ENCODE results near the gene TTC32. TPM values are rescaled to one million over a fixed set of nuclear protein-coding genes. Genes with fewer than 3 reads are reported as not detected.

TTC32 gene
- polyA plus RNA-seq, 12 donors = 12.7 to 23.2 (median 18.9) TPM; not detected in 2

DNA sequence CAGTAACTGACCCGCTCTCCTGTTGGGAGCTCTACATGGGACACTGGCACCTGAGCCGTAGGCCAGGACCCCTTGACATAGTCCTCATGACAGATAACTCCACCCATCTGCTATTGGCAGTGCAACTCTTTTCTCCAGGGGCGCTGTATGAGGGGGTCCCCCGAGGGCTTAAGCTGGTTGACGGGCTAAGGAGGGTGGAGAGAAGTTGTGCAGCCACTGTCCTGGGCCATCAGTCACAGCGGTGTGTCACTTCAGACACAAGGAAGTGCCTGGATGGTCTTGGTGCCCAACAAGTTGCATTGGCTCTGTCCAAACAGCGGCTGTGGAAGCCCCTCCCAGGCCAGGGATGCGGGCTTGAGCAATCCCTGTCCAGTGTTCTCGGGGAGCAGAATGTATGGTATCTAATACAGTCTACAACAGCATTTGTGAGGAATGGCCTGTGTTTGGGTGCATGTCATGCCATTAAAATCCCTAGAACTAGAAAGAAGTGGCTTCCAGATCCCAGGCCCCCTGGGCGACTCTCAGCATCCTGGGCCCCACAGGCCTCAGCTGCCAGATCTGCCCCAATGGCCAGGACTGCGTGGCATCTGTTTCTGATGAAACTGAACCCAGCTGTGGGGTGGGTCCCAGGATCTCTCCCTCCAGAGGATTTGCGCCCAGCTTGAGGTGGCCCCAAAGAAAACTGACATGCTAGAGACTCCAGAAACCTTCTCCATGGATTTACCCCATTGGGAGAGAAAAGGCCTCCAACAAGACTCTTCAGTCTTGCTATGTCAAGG lies 23.3 kb downstream of the TTC32 start:
- DNase-seq = no peak

GRCh38 chr2:19876751-19877150 lies 25.0 kb downstream of the TTC32 start:
- no peak for DNase-seq

DNA sequence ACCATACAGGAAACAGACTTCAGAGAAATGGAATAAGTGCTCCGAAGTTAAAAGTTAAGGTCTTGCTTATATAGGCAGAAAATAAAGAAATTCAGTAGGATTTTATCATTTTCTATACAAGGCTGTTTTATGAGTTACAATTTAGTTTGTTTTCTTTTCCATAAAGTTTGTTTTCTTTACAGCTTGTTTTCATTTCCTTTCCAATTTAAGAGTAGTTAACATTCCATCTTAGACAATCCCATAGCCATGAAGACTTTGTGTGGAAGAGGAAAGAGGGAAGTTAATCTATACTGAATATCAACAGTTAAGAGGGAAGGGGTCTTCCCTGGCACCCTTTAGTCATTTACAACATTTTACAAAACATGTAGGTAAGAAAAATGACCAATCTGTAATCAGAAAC lies 26.5 kb downstream of the TTC32 start:
- no peak for DNase-seq

GRCh38 chr2:19874726-19875125 lies 27.1 kb downstream of the TTC32 start:
- no peak for DNase-seq

DNA sequence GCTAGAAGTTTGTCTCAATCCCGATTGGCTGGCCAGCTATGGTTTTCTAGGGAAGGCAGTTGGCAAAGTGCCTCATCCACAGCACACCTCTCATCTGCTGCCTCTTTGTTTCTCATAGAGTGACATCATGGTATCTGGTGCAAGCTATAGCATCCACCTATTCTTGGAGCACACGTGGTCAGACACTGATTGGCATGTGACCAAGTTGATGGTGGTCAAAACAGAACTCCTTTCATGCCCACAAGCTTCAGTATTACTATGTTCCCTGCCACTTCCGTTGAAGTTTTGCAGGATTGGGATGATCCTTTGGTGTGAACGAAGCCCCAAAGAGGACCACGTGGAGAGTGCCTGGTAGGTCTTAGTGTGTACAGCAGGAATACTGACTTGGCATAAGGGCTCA lies 28.8 kb downstream of the TTC32 start:
- no peak for DNase-seq

DNA sequence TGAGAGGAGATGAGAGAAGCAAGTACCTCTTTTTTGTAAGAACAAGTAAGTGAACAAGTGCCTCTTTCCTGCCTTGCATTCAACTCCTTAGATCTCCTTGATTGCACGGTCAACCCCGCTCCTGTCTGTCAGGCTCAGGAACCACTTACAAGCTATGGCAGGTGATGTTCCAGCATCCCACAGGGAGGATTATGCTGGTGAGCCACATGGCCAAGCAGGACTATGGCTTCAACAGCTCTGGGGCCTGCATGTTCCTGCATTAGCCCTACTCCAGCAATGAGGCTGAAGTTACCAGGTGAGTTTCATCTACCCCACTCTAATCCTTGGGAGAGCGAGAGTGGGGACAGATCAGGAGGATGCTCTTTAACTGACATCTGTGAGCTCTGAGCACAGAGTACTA lies 29.5 kb downstream of the TTC32 start:
- DNase-seq = no peak

DNA sequence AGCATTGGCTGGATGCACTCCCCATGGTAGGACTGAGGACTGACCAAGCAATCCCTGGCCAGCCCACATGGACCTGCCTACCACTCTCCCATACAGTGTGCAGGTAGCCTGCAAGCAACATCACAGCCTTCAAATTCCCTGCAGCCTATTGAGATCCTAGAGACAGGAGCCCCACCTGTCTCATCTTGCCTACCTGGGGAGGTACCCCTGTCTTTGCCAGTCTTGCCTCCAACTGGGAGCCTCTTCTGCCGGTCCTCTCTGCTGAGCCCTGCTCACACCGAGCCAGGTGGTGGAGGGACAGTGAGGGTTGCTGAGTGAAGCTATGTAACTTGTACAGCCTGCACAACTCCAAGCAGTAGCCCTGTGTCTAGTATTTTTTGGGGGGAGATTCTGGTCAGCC lies 29.9 kb downstream of the TTC32 start:
- no peak for DNase-seq

DNA sequence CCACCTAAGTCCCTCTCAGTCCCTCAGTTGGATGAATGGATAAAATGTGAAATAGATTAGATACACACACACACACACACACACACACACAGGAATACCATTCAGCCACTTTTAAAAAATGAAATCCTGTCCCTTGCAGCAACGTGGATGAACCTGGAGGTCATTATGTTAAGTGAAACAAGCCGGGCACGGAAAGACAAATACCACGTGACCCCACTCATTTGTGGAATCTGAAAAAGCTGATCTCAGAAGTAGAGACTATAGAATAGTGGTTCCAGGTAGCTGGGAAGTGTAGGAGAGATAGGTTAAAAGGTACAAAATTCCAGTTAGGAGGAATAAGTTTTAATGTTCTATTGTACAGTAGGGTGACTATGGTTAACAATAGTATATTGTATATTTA lies 31.0 kb downstream of the TTC32 start:
- no peak for DNase-seq

- peak; percentile 66 for DNase-seq
These were observed 32.8 kb downstream of the TTC32 start for GRCh38 chr2:19868701-19869580.

- no peak for DNase-seq
These were observed 33.6 kb downstream of the TTC32 start for GRCh38 chr2:19868224-19868623.

GRCh38 chr2:19866771-19867170 lies 35.0 kb downstream of the TTC32 start:
- no peak for DNase-seq

GRCh38 chr2:19865151-19865550 lies 36.6 kb downstream of the TTC32 start:
- DNase-seq = no peak

DNA sequence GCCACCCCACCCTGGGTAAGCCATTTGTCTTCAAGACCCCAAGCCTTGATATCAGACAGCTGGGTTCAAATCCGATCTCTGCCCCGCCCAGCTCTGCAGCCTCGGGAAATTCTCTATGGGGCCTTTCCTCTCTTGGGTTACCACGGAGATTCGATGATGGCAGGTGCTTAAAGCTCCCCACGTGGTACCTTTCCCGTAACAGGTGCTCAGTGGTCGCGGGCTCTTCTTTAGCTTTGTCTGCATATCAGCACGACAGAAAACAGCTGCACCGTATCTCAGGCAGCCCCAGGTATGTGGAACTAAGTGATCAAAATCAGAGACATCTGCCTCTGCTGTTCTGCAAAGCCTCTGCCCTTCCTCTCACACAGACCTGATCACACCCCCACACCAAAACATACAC lies 37.4 kb downstream of the TTC32 start:
- DNase-seq = no peak

- peak; percentile 65 for DNase-seq
These were observed 38.3 kb downstream of the TTC32 start for GRCh38 chr2:19863303-19864041.

DNA sequence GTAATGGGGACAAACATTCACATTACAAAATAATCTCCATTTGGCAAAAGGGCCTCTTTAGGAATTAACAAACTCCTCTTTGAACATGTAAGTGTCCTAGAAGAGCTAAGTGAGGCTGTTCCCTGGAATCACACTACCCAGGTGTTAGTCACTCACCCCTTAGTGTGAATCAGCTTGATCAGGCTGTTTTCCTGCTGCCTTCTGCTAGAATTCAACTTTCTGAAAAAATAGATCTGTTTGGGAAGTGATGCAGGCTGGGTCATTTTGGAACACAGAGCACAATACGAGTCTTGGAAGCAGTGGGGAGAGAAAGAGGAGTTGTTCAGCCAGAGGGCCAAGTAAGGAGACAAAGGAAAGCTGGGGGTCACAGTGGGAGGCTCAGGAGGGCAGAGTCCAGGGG lies 40.0 kb downstream of the TTC32 start:
- no peak for DNase-seq

DNA sequence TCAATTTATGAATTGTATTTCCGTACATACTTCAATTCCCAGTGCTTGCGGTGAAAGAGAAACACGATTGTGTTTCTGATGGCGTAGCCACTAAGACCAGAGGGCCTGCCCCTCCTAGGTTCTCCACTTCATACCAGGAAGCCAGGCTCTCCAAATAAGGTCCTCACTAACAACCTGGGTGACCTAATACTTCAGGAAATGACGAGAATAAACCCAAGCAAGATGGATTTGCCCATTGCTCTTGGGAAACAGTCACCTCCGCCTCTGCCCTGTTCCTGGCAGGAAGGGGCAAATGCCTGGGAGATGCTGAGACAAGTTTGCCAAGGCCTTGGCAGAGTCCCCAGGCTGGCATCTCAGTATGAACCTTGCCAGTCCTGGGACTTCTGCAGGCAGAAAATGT lies 41.8 kb downstream of the TTC32 start:
- DNase-seq = no peak

GRCh38 chr2:19859565-19859964 lies 42.2 kb downstream of the TTC32 start:
- no peak for DNase-seq

GRCh38 chr2:19857806-19858205 lies 44.0 kb downstream of the TTC32 start:
- DNase-seq = no peak

- no peak for DNase-seq
These were observed 44.7 kb downstream of the TTC32 start for GRCh38 chr2:19857100-19857499.

- peak; percentile 43 for DNase-seq
These were observed 46.0 kb downstream of the TTC32 start for GRCh38 chr2:19855542-19856431.

All from muscle of arm (tissue), 12 donors.